Stimulated activated CD4-positive, alpha-beta T cell treated with anti-CD3 and anti-CD28 coated beads, Interleukin-15, amount 100 ng/mL, for 48 hours (primary cell): ENCODE data around the gene NFIC.
"Not testable (repeated sequence)": the region's sequence is repeated elsewhere in the genome, so short reads cannot be mapped to it uniquely, and the experiment has no call there.

ENCODE experiments used
- DNase-seq, 2 donors: peaks; one replicate each; pipeline ENCODE4 v3.0.0-alpha.2; 2020; ENCODE audit warnings: low read depth in 2 of 2

Gene NFIC

DNA sequence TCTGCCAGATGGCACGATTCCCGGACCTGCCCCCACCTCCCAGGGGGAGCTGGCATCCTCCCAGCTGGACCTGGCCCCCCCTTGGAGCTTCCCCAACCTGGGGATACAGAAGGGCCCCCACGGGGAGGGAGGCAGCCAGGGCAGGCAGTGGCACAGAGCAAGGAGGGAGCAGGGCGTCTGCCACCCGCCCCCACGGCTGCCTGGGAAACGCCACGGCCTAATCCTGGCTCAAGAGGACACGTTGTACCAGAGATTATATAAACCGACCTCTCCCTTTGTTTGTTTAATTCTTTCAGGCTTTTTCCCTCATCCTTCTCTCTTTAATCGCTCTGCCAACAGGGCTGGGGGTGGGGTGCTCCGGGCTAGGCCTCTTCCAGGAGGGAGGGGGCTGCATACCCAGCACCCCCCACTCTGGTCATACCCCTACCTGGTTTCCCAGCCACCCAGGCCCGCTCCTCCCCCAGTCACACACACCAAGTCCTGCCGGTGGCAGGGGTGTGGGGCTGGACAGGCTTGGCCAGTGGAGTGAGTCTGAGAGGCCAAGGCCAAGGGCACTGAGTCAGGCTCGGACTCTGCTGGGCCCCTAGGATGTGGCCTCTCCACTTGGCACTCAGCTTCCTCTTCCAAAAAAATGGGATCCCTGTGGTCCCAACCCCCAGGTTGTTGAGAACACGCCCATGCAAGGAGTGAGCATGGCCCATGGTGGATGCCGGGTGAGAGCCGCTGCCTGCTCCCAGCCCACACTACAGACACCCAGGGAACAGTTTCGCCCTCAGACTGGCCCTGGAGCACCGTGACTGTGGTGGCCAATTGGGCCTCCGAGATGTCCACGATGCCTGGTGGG is 29.5 kb upstream of the NFIC start:
- no peak for DNase-seq

DNA sequence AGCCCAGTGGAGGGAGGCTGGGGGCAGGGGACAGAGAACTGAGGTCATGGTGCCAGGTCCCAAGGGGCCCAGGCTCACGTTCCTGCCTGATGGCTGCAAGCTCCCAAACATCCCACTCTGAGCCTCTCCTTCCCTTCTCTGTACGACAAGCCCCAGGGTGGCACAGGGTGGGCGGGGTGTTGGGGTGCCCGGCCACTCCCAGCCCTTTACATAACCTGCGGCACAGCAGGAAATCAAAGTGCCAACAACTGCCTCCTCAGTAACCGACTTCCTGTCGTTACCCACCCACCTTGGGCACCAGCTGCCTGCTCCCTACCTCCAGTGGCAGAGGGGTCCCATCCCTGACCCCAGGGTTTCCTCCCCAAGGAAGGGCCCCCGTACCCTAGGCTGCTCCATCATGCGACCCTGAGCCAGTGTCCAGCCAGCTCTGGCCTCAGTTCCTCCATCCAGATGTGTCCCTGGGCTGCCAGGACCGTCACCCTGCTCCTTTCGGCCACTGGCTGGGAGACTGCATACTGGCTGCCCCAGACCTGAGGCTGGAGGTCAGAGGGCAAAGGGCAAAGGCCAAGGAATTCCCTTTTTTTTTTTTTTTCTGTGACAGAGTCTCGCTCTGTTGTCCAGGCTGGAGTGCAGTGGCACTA is 27.7 kb upstream of the NFIC start:
- DNase-seq: peak in 1 of 2 donors; percentile 15

- DNase-seq: no peak
These were observed 26.0 kb upstream of the NFIC start for GRCh38 chr19:3340340-3340739.

GRCh38 chr19:3342246-3342645 is 24.1 kb upstream of the NFIC start:
- no peak for DNase-seq

DNA sequence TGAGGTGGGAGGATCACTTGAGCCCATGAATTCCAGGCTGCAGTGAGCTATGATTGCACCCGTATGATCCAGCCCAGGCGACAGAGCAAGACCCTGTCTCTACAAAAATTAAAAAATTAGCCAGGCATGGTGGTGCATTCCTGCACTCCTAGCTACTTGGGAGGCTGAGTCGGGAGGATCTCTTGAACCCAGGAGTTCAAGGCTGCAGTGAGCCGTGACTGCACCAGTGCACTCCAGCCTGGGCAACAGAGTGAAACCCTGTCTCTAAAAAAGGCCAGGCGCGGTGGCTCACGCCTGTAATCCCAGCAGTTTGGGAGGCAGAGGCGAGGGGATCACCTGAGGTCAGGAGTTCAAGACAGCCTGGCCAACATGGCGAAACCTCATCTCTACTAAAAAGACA is 23.4 kb upstream of the NFIC start:
- DNase-seq: not testable (repeated sequence)

GRCh38 chr19:3343619-3344502 is 22.5 kb upstream of the NFIC start:
- no peak for DNase-seq

GRCh38 chr19:3344608-3345598 is 21.5 kb upstream of the NFIC start:
- no peak for DNase-seq

- no peak for DNase-seq
These were observed 20.4 kb upstream of the NFIC start for GRCh38 chr19:3345850-3346460.

DNA sequence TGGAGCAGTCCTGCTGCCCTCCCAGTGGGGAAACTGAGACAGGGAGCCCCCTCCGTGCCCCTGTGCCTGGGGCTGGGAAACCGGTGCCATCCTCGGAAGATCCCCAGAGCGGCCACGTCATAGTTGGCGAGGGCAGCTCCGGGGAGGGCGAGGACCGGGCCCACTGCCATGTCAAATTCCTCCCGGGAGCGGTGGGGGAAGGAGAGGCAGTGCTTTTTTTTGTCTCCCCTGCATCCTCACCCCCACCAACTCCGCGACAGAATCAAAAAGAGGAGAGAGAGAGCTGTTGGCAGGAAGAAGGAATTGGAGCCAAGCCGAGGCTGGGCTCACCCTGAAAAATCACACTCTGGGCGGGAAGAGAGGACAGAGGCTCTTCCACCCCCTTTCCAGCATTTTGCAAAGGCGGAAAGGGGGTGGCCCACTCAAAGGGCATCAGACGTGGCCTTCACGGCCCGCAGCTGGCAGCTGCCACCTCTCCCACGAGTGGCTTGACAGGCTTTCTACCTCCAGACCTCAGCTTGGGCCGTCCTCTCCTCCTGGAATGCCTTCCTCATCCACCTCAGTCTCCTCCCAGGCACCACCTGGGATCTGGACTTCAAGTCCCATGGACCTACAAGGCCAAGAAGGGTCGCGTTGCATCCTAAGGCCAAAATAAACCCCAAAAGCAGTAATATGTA is 19.6 kb upstream of the NFIC start:
- DNase-seq: no peak

GRCh38 chr19:3348042-3348441 is 18.3 kb upstream of the NFIC start:
- no peak for DNase-seq

DNA sequence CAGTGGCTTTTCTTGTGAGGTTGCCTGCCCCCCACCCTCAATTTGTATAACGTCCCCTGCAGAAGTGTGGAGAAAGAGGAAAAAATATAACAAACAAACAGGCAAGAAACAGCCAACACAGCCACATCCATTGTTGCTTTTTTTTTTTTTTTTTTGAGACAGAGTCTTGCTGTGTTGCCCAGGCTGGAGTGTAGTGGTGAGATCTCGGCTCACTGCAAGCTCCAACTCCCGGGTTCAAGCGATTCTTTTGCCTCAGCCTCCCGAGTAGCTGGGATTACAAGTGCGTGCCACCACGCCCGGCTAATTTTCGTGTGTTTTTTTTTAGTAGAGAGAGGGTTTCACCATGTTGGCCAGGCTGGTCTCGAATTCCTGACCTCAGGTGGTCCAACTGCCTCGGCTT is 17.9 kb upstream of the NFIC start:
- not testable (repeated sequence) for DNase-seq

DNA sequence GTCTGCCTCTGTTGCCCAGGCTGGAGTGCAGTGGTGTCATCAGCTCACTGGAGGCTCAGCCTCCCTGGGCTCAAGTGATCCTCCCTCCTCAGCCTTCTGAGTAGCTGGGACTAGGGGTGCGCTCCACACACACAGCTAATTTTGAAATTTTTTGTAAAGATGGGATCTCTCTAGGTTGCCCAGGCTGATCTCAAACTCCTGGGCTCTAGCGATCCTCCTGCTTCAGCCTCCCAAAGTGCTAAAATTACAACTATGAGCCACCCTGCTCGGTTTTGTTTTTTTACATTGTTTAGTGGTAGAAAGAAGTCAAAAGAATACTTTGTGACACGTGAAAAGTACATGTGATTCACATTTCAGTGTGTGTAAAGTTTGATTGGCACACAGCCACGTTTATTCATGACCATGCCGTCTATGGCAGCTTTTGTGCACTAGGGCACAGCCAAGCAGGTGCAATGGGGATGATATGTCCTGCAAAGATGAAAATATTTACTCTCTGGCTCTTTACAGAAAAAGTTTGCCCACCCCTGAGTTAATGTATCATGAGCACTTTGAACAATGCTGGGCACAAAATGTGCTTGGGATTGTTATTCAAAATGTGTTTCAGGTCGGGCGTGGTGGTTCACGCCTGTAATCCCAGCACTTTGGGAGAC is 16.2 kb upstream of the NFIC start:
- DNase-seq: no peak

GRCh38 chr19:3351702-3352447 is 14.5 kb upstream of the NFIC start:
- DNase-seq: no peak

DNA sequence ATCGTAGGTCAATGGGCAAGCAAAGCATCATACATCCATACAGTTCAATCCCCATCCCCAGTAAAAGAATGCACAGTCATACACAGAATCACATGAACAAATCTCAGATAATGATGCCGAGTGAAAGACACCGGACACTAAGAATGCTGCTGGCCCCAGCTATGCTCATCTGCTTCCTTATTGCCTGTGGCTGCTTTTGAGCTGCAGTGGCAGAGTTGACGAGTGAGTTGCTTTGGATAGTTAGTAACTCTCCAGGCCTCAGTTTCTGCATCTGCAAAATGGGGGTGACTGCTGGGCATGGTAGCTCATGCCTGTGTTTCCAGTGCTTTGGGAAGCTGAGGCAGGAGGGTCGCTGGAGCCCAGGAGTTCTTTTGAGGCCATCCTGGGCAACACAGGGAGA is 12.9 kb upstream of the NFIC start:
- DNase-seq: no peak

DNA sequence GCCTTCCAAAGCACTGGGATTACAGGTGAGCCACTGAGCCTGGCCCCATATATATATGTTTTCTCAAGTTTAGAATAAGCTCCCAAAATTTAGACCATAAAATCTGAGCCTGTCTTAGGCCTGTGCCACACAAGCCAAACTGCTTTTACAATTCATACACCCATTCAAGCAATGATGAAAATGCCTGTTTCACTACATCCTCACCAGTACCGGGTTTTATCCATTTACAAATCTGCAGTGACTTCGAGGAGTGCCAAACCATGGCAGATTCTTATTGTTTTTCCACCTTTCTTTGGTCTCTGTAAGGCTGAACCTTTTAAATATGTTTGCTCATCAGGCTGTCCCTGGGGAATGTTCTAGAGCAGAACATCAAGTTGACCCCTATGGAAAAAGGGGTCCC is 9.6 kb upstream of the NFIC start:
- DNase-seq: no peak

DNA sequence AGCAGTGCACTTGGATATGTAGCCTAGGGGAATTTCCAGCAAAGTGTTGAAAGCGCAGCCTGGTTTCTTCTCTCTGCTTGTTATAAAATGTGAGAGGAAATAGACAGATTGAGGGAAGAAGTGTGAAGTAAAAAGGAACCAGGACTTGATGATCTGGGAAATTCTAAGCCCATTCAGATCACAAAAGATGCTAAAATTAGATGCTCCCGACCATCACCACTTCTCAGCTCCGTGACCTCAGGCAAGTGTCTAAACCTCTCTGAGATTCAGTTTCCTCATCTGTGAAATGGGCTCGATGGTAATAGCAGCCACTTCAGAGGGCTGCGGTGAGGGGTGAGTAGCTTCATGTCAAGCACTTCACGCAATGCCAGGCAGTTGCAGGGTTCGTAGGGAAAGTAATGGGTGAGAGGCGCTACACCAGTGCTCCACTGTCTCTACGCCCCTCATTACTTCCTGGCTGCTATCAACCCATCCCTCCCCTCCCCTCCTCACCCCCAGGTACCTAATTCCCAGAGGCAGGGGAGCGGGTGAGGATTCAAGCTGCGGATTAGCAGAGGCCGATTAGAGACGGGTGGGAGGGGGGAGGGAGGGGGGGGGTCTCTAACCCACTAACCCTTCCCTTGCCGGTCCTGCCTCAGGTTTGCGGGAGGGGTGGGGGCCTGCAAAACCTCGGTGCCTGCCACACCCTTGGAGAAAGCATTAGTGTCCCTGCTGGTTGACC is 9.0 kb upstream of the NFIC start:
- DNase-seq: no peak

DNA sequence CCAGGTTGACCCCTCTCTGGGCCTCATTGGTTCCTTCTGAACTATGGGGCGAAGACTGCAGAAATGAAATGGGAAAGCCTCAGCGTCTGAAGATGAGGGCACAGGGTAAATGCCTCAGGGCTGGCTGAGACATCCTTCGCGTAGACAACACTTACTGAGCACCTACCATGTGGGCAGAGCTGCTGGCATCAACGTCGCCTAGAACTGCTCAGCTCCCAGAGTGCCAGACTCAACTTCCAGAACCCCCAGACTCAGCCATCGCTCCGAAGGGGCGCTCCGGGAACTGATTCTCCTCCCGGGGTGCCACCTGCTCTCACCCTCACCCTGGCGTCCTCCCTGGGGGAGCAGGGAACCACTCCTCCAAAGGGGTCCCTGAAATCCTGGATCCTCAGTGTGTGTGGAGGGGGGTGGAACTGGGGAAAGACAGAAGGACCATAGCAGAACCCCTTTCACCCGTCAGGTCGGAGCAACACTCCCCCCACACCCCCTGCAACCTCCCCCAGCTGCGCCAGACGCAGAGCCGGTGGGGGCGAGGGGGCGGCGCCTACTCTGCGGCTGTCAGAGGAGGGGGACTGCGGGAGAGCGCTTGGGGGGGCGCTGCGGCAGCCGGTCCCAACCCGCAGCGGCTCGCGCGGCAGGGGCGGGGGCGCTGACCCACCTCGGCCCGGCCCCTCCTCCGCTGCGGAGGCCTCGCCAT is 8.2 kb upstream of the NFIC start:
- no peak for DNase-seq

DNA sequence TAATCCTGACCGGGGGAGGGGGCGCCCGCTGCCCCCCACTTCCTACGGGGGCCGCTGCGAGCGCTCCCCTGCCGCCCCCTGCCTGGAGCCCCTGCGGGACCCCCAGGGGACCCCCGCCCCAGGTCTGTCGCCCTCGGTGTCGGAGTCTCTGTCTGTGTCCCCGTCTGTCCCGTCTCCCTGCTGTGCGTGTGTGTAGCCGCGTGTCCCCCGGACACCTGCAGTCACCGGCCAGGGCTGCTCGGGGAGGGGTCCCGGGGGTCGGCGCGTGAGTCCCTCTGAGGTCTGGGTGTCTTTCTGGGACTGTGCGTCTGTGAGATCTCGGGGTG is 7.7 kb upstream of the NFIC start:
- DNase-seq: no peak
